ENCODE data around the gene MYCBPAP. TPM values are rescaled to one million over a fixed set of nuclear protein-coding genes. Genes with fewer than 3 reads are reported as not detected.

Gene MYCBPAP
- polyA plus RNA-seq, 3 donors: not detected

- H3K9me3 Mint-ChIP-seq: peaks cover 0 to 3% (median 0%) of the 10 kb centered on the region in 7 donors
- WGBS (ENCODE audit: insufficient coverage): 95% methylated on average over 6 of the region's 8 CpGs
- H3K4me1 Mint-ChIP-seq: peaks cover 7% of the 10 kb centered on the region
- Histone ChIP-seq H3K9me3 (replicated peaks in 1 of 2; ENCODE audit: control insufficient read depth in 1 of 2, insufficient read depth in 1 of 2, low read length in 2 of 2) (no peaks in the 10 kb centered on the region), H3K4me2 (replicated peaks; ENCODE audit: extremely low read depth, low read length, poor library complexity, severe bottlenecking) (no peak overlapping the region), H3K4me1 (ENCODE audit: control insufficient read depth in 1 of 2, insufficient read depth in 2 of 2, low read length in 2 of 2) (no peaks in the 10 kb centered on the region), H3K27ac (ENCODE audit: low read depth in 1 of 2, low read length in 2 of 2) (no peak overlapping the region), H2AFZ (ENCODE audit: insufficient read depth, low read depth, low read length, poor library complexity, severe bottlenecking) (no peak overlapping the region), H4K20me1 (ENCODE audit: insufficient read depth, low read length) (no peaks in the 10 kb centered on the region), H3K9ac (ENCODE audit: insufficient read depth, low read length, poor library complexity, severe bottlenecking) (no peak overlapping the region), H3K79me2 (ENCODE audit: insufficient read depth, low read length) (no peaks in the 10 kb centered on the region), H3K27me3 (ENCODE audit: control insufficient read depth in 2 of 2, insufficient read depth in 2 of 2, low read length in 2 of 2) (peaks cover 12 to 25% of the 10 kb centered on the region in 2 donors), H3K36me3 (replicated peaks in 1 of 2; ENCODE audit: control insufficient read depth in 1 of 2, insufficient read depth in 2 of 2, low read length in 2 of 2) (no peaks in the 10 kb centered on the region), H3K4me3 (replicated peaks in 1 of 3; ENCODE audit: low read depth in 2 of 3, low read length in 3 of 3) (no peak overlapping the region)
- no peak for TF ChIP-seq CTCF (IDR thresholded peaks at IDR 0.05)
- H3K27me3 Mint-ChIP-seq (ENCODE audit: low read depth in 3 of 3): peaks cover 28 to 40% (median 35%) of the 10 kb centered on the region in 3 donors
- H3K4me3 Mint-ChIP-seq: no peak overlapping the region
- no peaks in the 10 kb centered on the region for H3K36me3 Mint-ChIP-seq
- no peak overlapping the region for H3K27ac Mint-ChIP-seq
- DNase-seq: no peak
- intact Hi-C loops (cut with micrococcal nuclease): no loop called here
These were observed 61.8 kb downstream of the MYCBPAP start for GRCh38 chr17:50570032-50570431.

GRCh38 chr17:50570528-50570927 lies 62.3 kb downstream of the MYCBPAP start:
- DNase-seq: no peak
- H2AFZ ChIP-seq (ENCODE audit: insufficient read depth, low read depth, low read length, poor library complexity, severe bottlenecking): no peak overlapping the region
- no peaks in the 10 kb centered on the region for H4K20me1 ChIP-seq (ENCODE audit: insufficient read depth, low read length)
- no peak overlapping the region for H3K4me2 ChIP-seq (replicated peaks; ENCODE audit: extremely low read depth, low read length, poor library complexity, severe bottlenecking)
- no peak overlapping the region for H3K27ac ChIP-seq (ENCODE audit: low read depth in 1 of 2, low read length in 2 of 2)
- WGBS (ENCODE audit: insufficient coverage): 81% methylated on average over 5 of the region's 7 CpGs
- H3K4me1 ChIP-seq (ENCODE audit: control insufficient read depth in 1 of 2, insufficient read depth in 2 of 2, low read length in 2 of 2): no peaks in the 10 kb centered on the region
- no peak overlapping the region for H3K27ac Mint-ChIP-seq
- H3K4me3 Mint-ChIP-seq: no peak overlapping the region
- H3K36me3 Mint-ChIP-seq: no peaks in the 10 kb centered on the region
- no peak overlapping the region for H3K9ac ChIP-seq (ENCODE audit: insufficient read depth, low read length, poor library complexity, severe bottlenecking)
- intact Hi-C loops (cut with micrococcal nuclease): no loop called here
- TF ChIP-seq CTCF (IDR thresholded peaks at IDR 0.05): no peak
- H3K9me3 Mint-ChIP-seq: peaks cover 0 to 2% (median 0%) of the 10 kb centered on the region in 7 donors
- H3K4me1 Mint-ChIP-seq: peaks cover 5% of the 10 kb centered on the region
- no peaks in the 10 kb centered on the region for H3K9me3 ChIP-seq (replicated peaks in 1 of 2; ENCODE audit: control insufficient read depth in 1 of 2, insufficient read depth in 1 of 2, low read length in 2 of 2)
- peaks cover 23 to 35% (median 32%) of the 10 kb centered on the region in 3 donors for H3K27me3 Mint-ChIP-seq (ENCODE audit: low read depth in 3 of 3)
- H3K36me3 ChIP-seq (replicated peaks in 1 of 2; ENCODE audit: control insufficient read depth in 1 of 2, insufficient read depth in 2 of 2, low read length in 2 of 2): no peaks in the 10 kb centered on the region
- H3K27me3 ChIP-seq (ENCODE audit: control insufficient read depth in 2 of 2, insufficient read depth in 2 of 2, low read length in 2 of 2): peaks cover 10 to 20% of the 10 kb centered on the region in 2 donors
- no peak overlapping the region for H3K4me3 ChIP-seq (replicated peaks in 1 of 3; ENCODE audit: low read depth in 2 of 3, low read length in 3 of 3)
- no peaks in the 10 kb centered on the region for H3K79me2 ChIP-seq (ENCODE audit: insufficient read depth, low read length)
